Small intestine (tissue), 7 donors: ENCODE results near the gene CCDC28B. TPM values are rescaled to one million over a fixed set of nuclear protein-coding genes. Genes with fewer than 3 reads are reported as not detected.
A peak's percentile ranks its signal among the peaks of the same experiment; 100 is the strongest.

Experiments
- DNase-seq, 2 donors: peaks; one replicate each; pipeline versions ENCODE4 v3.0.0 to v3.0.0-alpha.2; 2013
- FAIRE-seq: peaks from 2 replicates; lab custom pipeline; 2012; peaks lifted over from hg19 to GRCh38; lab: Jason Lieb, UNC
- H3K27ac ChIP-seq, 3 donors: one replicate each; pipeline ENCODE4 v1.5.1; 2013; ENCODE audit warnings: low read length in 2 of 3, mild to moderate bottlenecking in 2 of 3, control low read depth in 1 of 3, inconsistent platforms in 1 of 3, low read depth in 1 of 3, moderate library complexity in 1 of 3
- H3K27me3 ChIP-seq, 3 donors: one replicate each; pipeline ENCODE4 v1.6.1; 2013; ENCODE audit warnings: low read length in 3 of 3, inconsistent platforms in 1 of 3; ENCODE audit not compliant: control insufficient read depth in 3 of 3, insufficient read depth in 3 of 3
- H3K36me3 ChIP-seq, 3 donors: one replicate each; pipeline ENCODE4 v1.6.1; 2013; ENCODE audit warnings: low read length in 3 of 3, inconsistent platforms in 1 of 3, low read depth in 1 of 3, mild to moderate bottlenecking in 1 of 3, moderate library complexity in 1 of 3; ENCODE audit not compliant: control insufficient read depth in 3 of 3, insufficient read depth in 2 of 3
- H3K4me1 ChIP-seq, 3 donors: one replicate each; pipeline ENCODE4 v1.6.1; 2013; ENCODE audit warnings: low read length in 2 of 3, inconsistent platforms in 1 of 3, low read depth in 1 of 3, mild to moderate bottlenecking in 1 of 3, moderate library complexity in 1 of 3; ENCODE audit not compliant: control insufficient read depth in 3 of 3, insufficient read depth in 2 of 3
- H3K4me3 ChIP-seq, 3 donors: one replicate each; pipeline ENCODE4 v1.5.1; 2013; ENCODE audit warnings: low read length in 3 of 3, control low read depth in 1 of 3, inconsistent platforms in 1 of 3, low read depth in 1 of 3, mild to moderate bottlenecking in 1 of 3, moderate library complexity in 1 of 3
- H3K9me3 ChIP-seq, 2 donors: one replicate each; pipeline ENCODE4 v1.6.1; 2013; ENCODE audit warnings: low read depth in 1 of 2, low read length in 1 of 2; ENCODE audit not compliant: control insufficient read depth in 2 of 2, insufficient read depth in 1 of 2
- WGBS, 3 donors: extraction: QIAGEN DNeasy Blood & Tissue Kit; methylation state at CpG; one replicate each; pipeline ENCODE4 v1.1.7; 2013; 5-methylcytosine and 5-hydroxymethylcytosine counted together
- polyA plus RNA-seq, 4 donors: library from polyadenylated mRNA; stranded (reverse) in 3 of 4; unstranded in 1 of 4; fragments of 200-250 nt in 3 of 4; fragments of 120-200 nt in 1 of 4; gene quantifications; one replicate each; pipeline versions ENCODE4 v1.2.1 to v1.2.3, GENCODE V29; 2013
- donor health status: healthy with polysubstance abuse.
- donor health status: control.
- donor health status: control.
- donor health status: Bipolar disorder and iron deficiency.
- donor health status: healthy.

CCDC28B gene
- polyA plus RNA-seq, 4 donors: 2.5 to 9.3 (median 6.2) TPM

GRCh38 chr1:32204943-32205361, 4.6 kb downstream of the CCDC28B start:
- no peak overlapping the region for H3K27ac ChIP-seq
- H3K4me3 ChIP-seq: peak overlapping the region; percentile 57 to 82 (median 63)
- peak in 1 of 2 donors; percentile 19 for DNase-seq
- FAIRE-seq: no peak
- H3K27me3 ChIP-seq: no peaks in the 10 kb centered on the region
- 18 to 30% (median 28%) methylated on average over 23 to 26 of the region's 26 CpGs for WGBS, 3 donors
- H3K9me3 ChIP-seq: no peaks in the 10 kb centered on the region
- peaks cover 0 to 25% (median 4%) of the 10 kb centered on the region in 3 donors for H3K4me1 ChIP-seq
- H3K36me3 ChIP-seq: peaks cover 0 to 15% (median 0%) of the 10 kb centered on the region in 3 donors

GRCh38 chr1:32205401-32206370, 5.3 kb downstream of the CCDC28B start, which contains the start of gene IQCC:
Gene IQCC, plus strand, starts transcription at chr1:32205671. Its CDS starts 11 bp downstream, at chr1:32205682.
- DNase-seq (peak; percentile 86 to 94), FAIRE-seq (no peak)
- Histone ChIP-seq H3K9me3 (no peaks in the 10 kb centered on the region), H3K27ac (peak within 1 kb of the TSS in 2 of 3 donors; percentile 13 to 48), H3K4me3 (peak within 1 kb of the TSS; percentile 57 to 82 (median 63)), H3K4me1 (peaks cover 0 to 25% (median 4%) of the 10 kb centered on the region in 3 donors), H3K36me3 (peaks cover 0 to 15% (median 0%) of the 10 kb centered on the region in 3 donors), H3K27me3 (no peaks in the 10 kb centered on the region)
- WGBS, 3 donors: 2% methylated on average over 71 to 77 of the region's 77 CpGs

GRCh38 chr1:32208469-32208868, 8.1 kb downstream of the CCDC28B start:
- H3K4me3 ChIP-seq: no peak overlapping the region
- DNase-seq (no peak), FAIRE-seq (no peak)
- H3K27ac ChIP-seq: peak overlapping the region; percentile 34 to 78 (median 72)
- H3K36me3 ChIP-seq: peaks cover 0 to 26% (median 0%) of the 10 kb centered on the region in 3 donors
- no peaks in the 10 kb centered on the region for H3K9me3 ChIP-seq
- peaks cover 0 to 17% (median 4%) of the 10 kb centered on the region in 3 donors for H3K4me1 ChIP-seq
- WGBS, 3 donors: 69 to 76% (median 75%) methylated on average over 5 to 6 of the region's 6 CpGs
- H3K27me3 ChIP-seq: no peaks in the 10 kb centered on the region

- Histone ChIP-seq H3K27ac (peak within 1 kb of the TSS; percentile 34 to 78 (median 72)), H3K36me3 (peaks cover 0 to 28% (median 0%) of the 10 kb centered on the region in 3 donors), H3K9me3 (no peaks in the 10 kb centered on the region), H3K4me1 (peaks cover 0 to 17% (median 4%) of the 10 kb centered on the region in 3 donors), H3K27me3 (no peaks in the 10 kb centered on the region), H3K4me3 (no peak within 1 kb of the TSS)
- WGBS, 3 donors: 15 to 51% (median 50%) methylated on average over 5 of the region's 5 CpGs
- FAIRE-seq (no peak), DNase-seq (peak; percentile 89 to 98)
Observed at GRCh38 chr1:32208891-32209328, 8.5 kb downstream of the CCDC28B start, which contains the start of gene DCDC2B. Gene DCDC2B, plus strand, starts transcription at chr1:32209089. Its CDS starts 5 bp downstream, at chr1:32209094.

- peaks cover 0 to 49% (median 2%) of the 10 kb centered on the region in 3 donors for H3K36me3 ChIP-seq
Observed at GRCh38 chr1:32215629-32216480, 15.5 kb downstream of the CCDC28B start.

GRCh38 chr1:32216566-32216965, 16.2 kb downstream of the CCDC28B start:
- peaks cover 0 to 49% (median 2%) of the 10 kb centered on the region in 3 donors for H3K36me3 ChIP-seq
- H3K9me3 ChIP-seq: no peaks in the 10 kb centered on the region
- peaks cover 0 to 23% (median 1%) of the 10 kb centered on the region in 3 donors for H3K4me1 ChIP-seq
- FAIRE-seq: no peak
- H3K27ac ChIP-seq: peak overlapping the region; percentile 33 to 86 (median 75)
- WGBS, 3 donors: 84 to 89% (median 86%) methylated on average over 5 of the region's 5 CpGs
- no peak for DNase-seq
- H3K27me3 ChIP-seq: no peaks in the 10 kb centered on the region
- no peak overlapping the region for H3K4me3 ChIP-seq

More at GRCh38 chr1:32215629-32216480, 15.5 kb downstream of the CCDC28B start:
- Histone ChIP-seq H3K9me3 (no peaks in the 10 kb centered on the region), H3K27me3 (no peaks in the 10 kb centered on the region), H3K27ac (peak overlapping the region; percentile 32 to 86 (median 75)), H3K4me3 (no peak overlapping the region), H3K4me1 (peaks cover 0 to 17% (median 0%) of the 10 kb centered on the region in 3 donors)
- DNase-seq (peak; percentile 75 to 84), FAIRE-seq (no peak)
- WGBS, 3 donors: 39 to 65% (median 58%) methylated on average over 10 of the region's 10 CpGs

GRCh38 chr1:32219022-32219421, 18.6 kb downstream of the CCDC28B start:
- Histone ChIP-seq H3K9me3 (no peaks in the 10 kb centered on the region), H3K27ac (no peak overlapping the region), H3K36me3 (peaks cover 0 to 42% (median 2%) of the 10 kb centered on the region in 3 donors), H3K4me1 (peaks cover 1 to 31% (median 4%) of the 10 kb centered on the region in 3 donors), H3K27me3 (no peaks in the 10 kb centered on the region), H3K4me3 (no peak overlapping the region)
- WGBS, 3 donors: 86 to 94% (median 91%) methylated on average over 7 of the region's 7 CpGs
- no peak for DNase-seq
- no peak for FAIRE-seq
